Umbilical cord (tissue), 2 donors: ENCODE measurements around the gene CPT1A. TPM values are rescaled to one million over a fixed set of nuclear protein-coding genes. Genes with fewer than 3 reads are reported as not detected.
A peak's percentile ranks its signal among the peaks of the same experiment; 100 is the strongest.

Experiments
- DNase-seq: peaks from one replicate; pipeline ENCODE4 v3.0.0-alpha.2; 2015; ENCODE audit warnings: low spot score
- total RNA-seq: library from RNA; depleted of rRNA; stranded (reverse); fragments of >200 nt; gene quantifications from one replicate; pipeline ENCODE4 v1.2.3, GENCODE V29; 2014; ENCODE audit warnings: low replicate concordance; ENCODE audit not compliant: insufficient read depth

Gene CPT1A
- total RNA-seq, 1 donor from 2014 or later: 7.0 TPM

DNA sequence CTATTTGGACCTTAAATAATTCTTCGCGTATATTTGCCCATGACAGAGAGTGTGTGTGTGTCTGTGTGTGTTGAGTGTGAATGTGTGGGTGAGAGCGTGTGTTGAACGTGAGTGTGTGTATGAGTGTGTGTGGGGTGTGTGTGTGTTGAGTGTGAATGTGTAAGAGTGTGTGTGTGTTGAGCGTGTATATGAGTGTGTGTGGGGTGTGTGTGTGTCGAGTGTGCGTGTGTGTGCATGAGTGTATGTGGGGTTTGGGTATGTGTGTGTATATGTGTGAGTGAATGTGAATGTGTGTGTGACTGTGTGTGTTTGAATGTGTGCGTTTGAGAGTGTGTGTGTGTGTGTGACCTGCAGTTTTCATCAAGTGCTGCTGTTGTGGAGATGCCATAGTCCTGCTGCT lies 130.6 kb downstream of the CPT1A start:
- no peak for DNase-seq

DNA sequence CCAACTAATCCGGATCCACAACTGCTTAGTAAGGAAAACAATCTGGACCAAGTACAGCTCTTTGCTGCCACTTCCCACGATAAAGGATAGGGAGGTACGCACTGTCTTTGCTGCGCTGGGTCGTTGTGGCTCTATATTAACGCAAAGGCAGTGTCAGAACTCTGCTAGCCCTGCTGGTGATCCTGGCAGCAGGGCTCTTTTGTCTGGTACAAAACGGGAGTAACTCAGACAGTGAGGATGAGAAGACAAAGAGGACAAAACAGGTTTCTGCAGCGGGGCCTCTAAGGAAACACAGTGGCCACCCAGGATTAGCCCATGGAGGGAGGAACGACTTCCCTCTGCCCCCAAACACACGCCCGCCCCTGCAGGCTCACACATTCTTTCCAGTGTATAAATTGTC lies 131.3 kb downstream of the CPT1A start:
- DNase-seq: no peak

DNA sequence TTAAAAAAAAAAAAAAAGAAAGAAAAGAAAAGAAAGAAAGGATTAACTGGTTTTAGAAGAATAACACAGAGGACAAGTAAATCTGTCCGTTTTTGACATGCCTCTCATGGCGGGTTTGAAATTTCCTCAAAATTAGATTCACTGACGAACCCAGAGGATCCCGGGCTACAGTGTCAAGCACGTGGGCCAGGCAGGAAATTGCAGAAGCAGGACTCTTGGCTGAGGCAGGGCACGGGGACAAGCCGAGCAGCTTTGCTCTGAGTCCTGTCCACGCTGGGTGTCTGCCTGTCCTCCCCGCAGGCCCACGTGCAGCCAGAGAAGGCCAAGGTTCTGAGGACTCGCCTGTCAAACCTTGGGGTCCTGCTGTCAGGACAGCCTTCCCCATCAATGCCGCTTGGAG lies 132.7 kb downstream of the CPT1A start:
- DNase-seq: no peak

DNA sequence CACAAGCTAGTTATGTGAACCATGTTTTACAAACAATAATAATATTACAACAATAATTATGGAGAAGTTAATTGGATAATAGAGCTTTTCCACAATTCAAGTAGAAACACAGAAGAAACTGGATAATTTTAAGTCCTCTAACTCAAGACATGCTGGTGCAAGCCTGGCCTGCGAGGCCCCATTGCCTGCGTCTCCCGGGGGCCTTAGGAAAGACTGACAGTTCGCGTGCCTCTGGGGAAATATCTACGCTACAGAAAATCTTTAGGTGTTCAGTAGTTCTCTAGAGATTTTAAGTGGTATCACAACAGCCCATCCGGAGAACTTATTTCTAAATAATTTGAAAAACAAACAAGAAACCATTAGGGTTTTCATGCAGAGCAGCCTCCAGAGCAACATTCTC lies 134.2 kb downstream of the CPT1A start:
- DNase-seq: peak; percentile 45

DNA sequence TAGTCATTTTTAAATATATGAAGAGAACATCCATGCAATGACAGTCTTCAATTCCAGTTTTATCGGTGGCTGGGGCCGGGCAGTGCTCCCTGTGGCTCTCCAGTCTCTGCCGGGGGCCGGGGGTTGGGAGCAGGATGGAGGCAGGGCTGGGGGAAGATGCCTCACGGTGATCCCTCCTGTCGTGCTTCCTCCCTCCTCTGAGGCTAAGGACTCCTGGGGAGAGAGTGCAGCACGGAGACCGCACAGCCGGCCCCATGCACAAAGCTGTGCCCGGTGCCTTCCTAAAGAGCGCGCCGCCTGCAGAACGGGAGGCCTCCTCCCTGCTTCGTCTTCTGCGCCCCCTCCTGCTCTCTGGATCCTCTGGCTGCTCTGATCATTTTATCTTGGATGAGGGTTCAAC lies 136.8 kb downstream of the CPT1A start:
- DNase-seq: peak; percentile 18

Other genes with a start within 250 kb of the CPT1A start
- gene GAL, start 157.4 kb downstream of the CPT1A start, total RNA-seq: not detected
- 9.6 TPM for gene TESMIN, start 90.4 kb downstream of the CPT1A start, total RNA-seq
- 14.9 TPM for gene MRPL21, start 61.9 kb upstream of the CPT1A start, total RNA-seq
- 4.1 TPM for gene IGHMBP2, start 62.0 kb upstream of the CPT1A start, total RNA-seq
- not detected for gene MRGPRD, start 139.1 kb upstream of the CPT1A start, total RNA-seq
- gene MRGPRF, start 171.3 kb upstream of the CPT1A start, total RNA-seq: 38.8 TPM
- gene TPCN2, start 207.0 kb upstream of the CPT1A start, total RNA-seq: 11.3 TPM